Effector memory CD4-positive, alpha-beta T cell (primary cell): Measurements from ENCODE around the gene ABCC4.

Source experiments
- DNase-seq, 3 donors: peaks; one replicate each; pipeline ENCODE4 v3.0.0-alpha.2; 2020
- H3K27ac ChIP-seq: 2 replicates; pipeline ENCODE4 v1.7.0; 2013; ENCODE audit warnings: mild to moderate bottlenecking, low read length, moderate library complexity; ENCODE audit not compliant: insufficient read depth, poor library complexity, severe bottlenecking
- H3K27me3 ChIP-seq: replicated peaks from 2 replicates; pipeline ENCODE4 v1.7.0; 2013; ENCODE audit warnings: mild to moderate bottlenecking, low read length; ENCODE audit not compliant: insufficient read depth, control insufficient read depth, poor library complexity, severe bottlenecking
- H3K36me3 ChIP-seq: 2 replicates; pipeline ENCODE4 v1.7.0; 2013; ENCODE audit warnings: mild to moderate bottlenecking, low read length, moderate library complexity; ENCODE audit not compliant: control insufficient read depth, insufficient read depth
- H3K4me1 ChIP-seq: 2 replicates; pipeline ENCODE4 v1.7.0; 2013; ENCODE audit warnings: low read length, mild to moderate bottlenecking; ENCODE audit not compliant: control insufficient read depth, insufficient read depth, poor library complexity, severe bottlenecking
- H3K4me3 ChIP-seq: 2 replicates; pipeline ENCODE4 v1.7.0; 2013; ENCODE audit warnings: low read length, low read depth, mild to moderate bottlenecking; ENCODE audit not compliant: insufficient read depth, poor library complexity, severe bottlenecking
- H3K9me3 ChIP-seq: 2 replicates; pipeline ENCODE4 v1.7.0; 2013; ENCODE audit warnings: mild to moderate bottlenecking, low read length, moderate library complexity; ENCODE audit not compliant: control insufficient read depth

Gene ABCC4

GRCh38 chr13:94997126-94997525, 304.1 kb downstream of the ABCC4 start:
- no peaks in the 10 kb centered on the region for H3K36me3 ChIP-seq
- no peak overlapping the region for H3K27ac ChIP-seq
- DNase-seq = no peak
- H3K4me3 ChIP-seq = no peak overlapping the region
- H3K27me3 ChIP-seq = no peaks in the 10 kb centered on the region
- no peaks in the 10 kb centered on the region for H3K9me3 ChIP-seq
- no peaks in the 10 kb centered on the region for H3K4me1 ChIP-seq

- DNase-seq = no peak
- Histone ChIP-seq H3K36me3 (no peaks in the 10 kb centered on the region), H3K27ac (no peak overlapping the region)
These were observed 304.8 kb downstream of the ABCC4 start for GRCh38 chr13:94996445-94996844.

GRCh38 chr13:94994506-94994905, 306.7 kb downstream of the ABCC4 start:
- no peaks in the 10 kb centered on the region for H3K4me1 ChIP-seq
- no peaks in the 10 kb centered on the region for H3K9me3 ChIP-seq
- no peak for DNase-seq
- H3K36me3 ChIP-seq = no peaks in the 10 kb centered on the region
- no peaks in the 10 kb centered on the region for H3K27me3 ChIP-seq
- no peak overlapping the region for H3K27ac ChIP-seq
- no peak overlapping the region for H3K4me3 ChIP-seq

More at GRCh38 chr13:94996445-94996844, 304.8 kb downstream of the ABCC4 start:
- Histone ChIP-seq H3K9me3 (no peaks in the 10 kb centered on the region), H3K27me3 (no peaks in the 10 kb centered on the region), H3K4me3 (no peak overlapping the region), H3K4me1 (no peaks in the 10 kb centered on the region)

GRCh38 chr13:94993616-94994015, 307.6 kb downstream of the ABCC4 start:
- Histone ChIP-seq H3K9me3 (no peaks in the 10 kb centered on the region), H3K4me3 (no peak overlapping the region), H3K4me1 (no peaks in the 10 kb centered on the region), H3K27ac (no peak overlapping the region), H3K27me3 (no peaks in the 10 kb centered on the region), H3K36me3 (no peaks in the 10 kb centered on the region)
- DNase-seq = no peak

GRCh38 chr13:94992036-94992960, 309.0 kb downstream of the ABCC4 start:
- no peaks in the 10 kb centered on the region for H3K4me1 ChIP-seq
- no peaks in the 10 kb centered on the region for H3K27me3 ChIP-seq
- DNase-seq = no peak
- H3K4me3 ChIP-seq = no peak overlapping the region
- no peak overlapping the region for H3K27ac ChIP-seq
- no peaks in the 10 kb centered on the region for H3K9me3 ChIP-seq
- no peaks in the 10 kb centered on the region for H3K36me3 ChIP-seq

GRCh38 chr13:94988654-94989053, 312.6 kb downstream of the ABCC4 start:
- no peaks in the 10 kb centered on the region for H3K4me1 ChIP-seq
- DNase-seq = no peak
- no peak overlapping the region for H3K4me3 ChIP-seq
- H3K27me3 ChIP-seq = no peaks in the 10 kb centered on the region
- no peak overlapping the region for H3K27ac ChIP-seq
- no peaks in the 10 kb centered on the region for H3K36me3 ChIP-seq
- H3K9me3 ChIP-seq = no peaks in the 10 kb centered on the region

- H3K9me3 ChIP-seq = no peaks in the 10 kb centered on the region
- H3K4me3 ChIP-seq = no peak overlapping the region
- H3K27ac ChIP-seq = no peak overlapping the region
- DNase-seq = no peak
- no peaks in the 10 kb centered on the region for H3K4me1 ChIP-seq
- no peaks in the 10 kb centered on the region for H3K27me3 ChIP-seq
- no peaks in the 10 kb centered on the region for H3K36me3 ChIP-seq
These were observed 313.4 kb downstream of the ABCC4 start for GRCh38 chr13:94987869-94988268.

- H3K27me3 ChIP-seq = no peaks in the 10 kb centered on the region
- DNase-seq = no peak
- no peaks in the 10 kb centered on the region for H3K4me1 ChIP-seq
- no peak overlapping the region for H3K4me3 ChIP-seq
- H3K36me3 ChIP-seq = no peaks in the 10 kb centered on the region
- no peak overlapping the region for H3K27ac ChIP-seq
- no peaks in the 10 kb centered on the region for H3K9me3 ChIP-seq
These were observed 314.2 kb downstream of the ABCC4 start for GRCh38 chr13:94987081-94987480.

GRCh38 chr13:94984958-94985357, 316.3 kb downstream of the ABCC4 start:
- Histone ChIP-seq H3K4me3 (no peak overlapping the region), H3K36me3 (no peaks in the 10 kb centered on the region), H3K4me1 (no peaks in the 10 kb centered on the region), H3K27ac (no peak overlapping the region), H3K27me3 (no peaks in the 10 kb centered on the region), H3K9me3 (no peaks in the 10 kb centered on the region)
- no peak for DNase-seq

GRCh38 chr13:94978516-94978915, 322.7 kb downstream of the ABCC4 start:
- H3K4me1 ChIP-seq = no peaks in the 10 kb centered on the region

More at GRCh38 chr13:94978516-94978915, 322.7 kb downstream of the ABCC4 start:
- no peak overlapping the region for H3K4me3 ChIP-seq
- no peak overlapping the region for H3K27ac ChIP-seq
- H3K9me3 ChIP-seq = no peaks in the 10 kb centered on the region
- DNase-seq = no peak
- no peaks in the 10 kb centered on the region for H3K36me3 ChIP-seq
- H3K27me3 ChIP-seq = no peaks in the 10 kb centered on the region
